Stimulated activated CD4-positive, alpha-beta T cell treated with anti-CD3 and anti-CD28 coated beads, Interleukin-4, amount 100 ng/mL, for 48 hours (primary cell): ENCODE measurements around the gene PTGR2.
"Not testable (repeated sequence)": the region's sequence is repeated elsewhere in the genome, so short reads cannot be mapped to it uniquely, and the experiment has no call there.

Experiments
- DNase-seq, 2 donors: peaks; one replicate each; pipeline ENCODE4 v3.0.0-alpha.2; 2020; ENCODE audit warnings: low read depth in 2 of 2

Gene PTGR2

DNA sequence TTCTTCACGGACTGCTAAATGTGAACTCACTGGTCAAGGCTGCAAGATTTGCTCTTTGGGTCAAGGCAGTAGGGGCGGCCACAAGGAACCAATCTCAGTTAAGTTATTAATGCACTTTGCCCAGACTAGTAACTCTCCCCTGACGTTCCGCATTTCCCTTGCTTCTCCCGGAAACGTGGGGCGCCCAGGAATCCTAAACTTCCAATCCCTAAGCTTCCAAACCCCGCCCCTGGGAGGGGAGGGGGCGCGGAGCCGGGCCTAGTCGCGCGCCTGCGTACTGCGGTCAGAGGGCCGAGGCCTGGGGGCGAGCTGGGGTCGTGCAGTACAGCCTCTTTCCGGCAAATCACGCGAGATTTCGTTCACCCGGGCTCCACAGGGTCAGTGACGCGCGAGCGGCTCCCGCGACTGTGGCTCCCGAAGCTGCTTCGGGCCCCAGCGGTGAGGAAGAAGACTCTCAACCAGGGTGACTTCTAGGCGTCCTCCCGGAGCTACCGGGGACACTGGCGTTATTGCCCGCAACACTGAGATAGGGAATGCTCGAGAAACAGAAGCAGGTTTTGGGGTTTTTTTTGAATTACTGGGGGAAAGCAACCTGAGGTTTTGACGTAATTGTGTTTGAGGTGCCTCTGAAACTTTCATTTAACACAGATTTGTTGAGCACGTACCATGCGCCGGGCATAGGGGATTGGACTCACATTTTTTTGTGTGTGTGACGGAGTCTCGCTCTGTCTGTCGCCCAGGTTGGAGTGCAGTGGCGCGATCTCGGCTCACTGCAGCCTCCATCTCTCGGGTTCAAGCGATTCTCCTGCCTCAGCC lies at the start of gene PTGR2:
Gene PTGR2 (plus strand): TSS at position 265 of the 816 bp plus-strand sequence. CDS start 7,032 bp downstream, outside the sequence.
- peak; percentile 82 to 86 for DNase-seq

DNA sequence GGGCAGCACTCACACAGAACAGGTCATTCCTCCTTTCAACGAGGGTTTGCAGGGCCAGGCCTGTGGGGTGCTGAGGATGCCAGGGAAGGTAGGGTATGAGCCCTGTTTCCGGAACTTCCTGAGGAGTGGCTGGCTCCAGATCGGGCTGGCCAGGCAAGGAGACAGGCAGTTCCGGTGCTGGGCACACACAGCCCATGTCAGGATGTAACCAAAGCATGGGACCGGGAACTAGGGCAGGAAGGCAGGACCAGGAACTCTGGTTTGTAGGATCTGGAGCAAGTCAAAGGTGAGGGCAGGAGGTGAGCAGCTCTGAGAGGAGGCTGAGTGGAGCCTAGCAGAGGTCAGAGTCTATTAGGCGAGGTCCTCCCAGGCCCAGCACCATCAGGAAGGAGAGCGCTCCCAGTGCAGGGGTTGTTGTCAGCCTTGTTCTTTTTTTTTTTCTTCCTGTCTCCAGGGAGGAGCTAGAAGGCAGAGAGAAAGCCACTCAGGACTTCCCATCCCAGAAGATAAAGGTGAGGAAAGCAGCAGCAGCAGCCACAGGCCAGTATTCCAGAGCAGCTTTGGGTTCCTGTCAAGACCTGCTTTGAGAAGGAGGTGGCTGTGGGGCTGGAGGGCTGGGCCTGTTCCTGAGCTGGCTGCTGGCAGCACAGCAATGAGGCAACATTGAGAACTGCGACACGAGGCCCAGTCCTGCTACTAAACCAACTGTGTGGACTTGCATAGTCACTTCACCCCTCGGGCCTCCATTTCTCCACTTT lies 49.0 kb upstream of the PTGR2 start:
- DNase-seq, result no peak

DNA sequence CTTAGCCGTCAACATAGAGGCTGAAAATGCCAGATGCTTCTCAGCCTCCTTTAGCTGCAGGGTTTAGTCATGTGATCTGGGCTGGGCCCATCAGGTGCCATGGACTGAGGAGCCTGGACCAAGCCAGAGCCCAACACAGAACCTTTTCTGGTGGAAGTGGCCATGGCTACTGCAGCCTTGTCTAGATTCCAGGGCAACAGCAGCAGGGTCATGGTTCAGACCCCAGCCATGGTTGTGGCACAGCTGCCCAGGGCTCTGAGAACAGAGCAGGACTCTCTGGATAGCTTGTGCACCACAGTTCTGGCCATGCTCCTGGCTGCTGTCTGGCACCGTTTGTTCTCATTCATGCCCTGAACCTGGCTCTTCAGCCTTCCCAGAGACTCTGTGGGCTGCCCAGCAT lies 47.0 kb upstream of the PTGR2 start:
- DNase-seq, result no peak

- DNase-seq, result no peak
These were observed 44.2 kb upstream of the PTGR2 start for GRCh38 chr14:73807457-73807856.

- DNase-seq, result no peak
These were observed 42.2 kb upstream of the PTGR2 start for GRCh38 chr14:73809391-73809790.

DNA sequence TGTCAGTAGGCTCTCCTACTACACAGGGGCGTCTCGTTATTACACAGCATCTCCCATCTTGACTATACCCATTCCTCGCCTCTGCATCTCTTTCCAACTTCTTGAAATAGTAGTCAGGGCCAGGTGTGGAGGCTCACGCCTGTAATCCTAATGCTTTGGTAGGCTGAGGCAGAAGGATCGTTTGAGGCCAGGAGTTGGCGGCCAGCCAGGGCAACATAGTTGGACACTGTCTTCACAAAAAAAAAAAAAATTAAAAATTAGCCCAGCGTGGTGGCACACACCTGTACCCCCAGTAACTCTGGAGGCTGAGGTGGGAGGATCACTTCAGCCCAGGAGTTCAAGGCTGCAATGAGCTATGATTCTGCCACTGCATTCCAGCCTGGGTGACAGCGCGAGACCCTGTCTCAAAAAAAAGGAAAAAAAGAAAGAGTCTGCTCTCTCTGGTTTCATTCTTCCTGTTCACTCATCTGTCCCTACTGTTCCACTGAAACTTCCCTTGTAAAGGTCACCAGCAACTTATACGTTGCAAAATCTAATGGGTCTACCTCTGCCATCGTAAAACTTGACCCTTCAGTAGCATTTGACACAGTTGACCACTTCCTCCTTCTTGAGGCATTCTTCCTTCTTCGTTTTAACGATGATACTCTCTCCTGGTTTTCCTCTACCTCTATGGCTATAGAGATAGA lies 41.0 kb upstream of the PTGR2 start:
- DNase-seq, result no peak

GRCh38 chr14:73811164-73811503 lies 40.5 kb upstream of the PTGR2 start:
- DNase-seq, result no peak

- DNase-seq, result no peak
These were observed 37.5 kb upstream of the PTGR2 start for GRCh38 chr14:73814153-73814552.

- DNase-seq, result no peak
These were observed 35.8 kb upstream of the PTGR2 start for GRCh38 chr14:73815849-73816248.

DNA sequence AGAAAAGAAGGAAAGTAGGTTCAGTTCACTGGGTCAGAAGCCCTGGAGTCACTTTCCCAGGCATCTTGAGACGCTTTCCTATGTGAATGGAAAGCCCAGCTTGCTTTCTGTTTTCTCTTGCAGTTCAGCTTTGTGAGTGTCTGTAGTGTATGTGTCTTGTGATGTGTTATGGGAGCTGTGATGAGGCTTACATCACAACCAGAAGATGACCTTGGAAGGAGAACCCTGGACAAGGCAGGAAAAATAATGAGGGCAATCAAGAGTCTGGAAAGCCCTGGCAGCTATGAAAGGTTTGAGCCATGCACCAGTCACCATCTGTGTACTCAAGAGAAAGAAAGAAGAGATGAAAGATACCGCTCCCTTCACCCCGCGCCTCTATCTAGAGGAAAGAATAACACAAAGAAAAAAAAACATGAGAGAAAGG lies 35.2 kb upstream of the PTGR2 start:
- DNase-seq, result no peak

DNA sequence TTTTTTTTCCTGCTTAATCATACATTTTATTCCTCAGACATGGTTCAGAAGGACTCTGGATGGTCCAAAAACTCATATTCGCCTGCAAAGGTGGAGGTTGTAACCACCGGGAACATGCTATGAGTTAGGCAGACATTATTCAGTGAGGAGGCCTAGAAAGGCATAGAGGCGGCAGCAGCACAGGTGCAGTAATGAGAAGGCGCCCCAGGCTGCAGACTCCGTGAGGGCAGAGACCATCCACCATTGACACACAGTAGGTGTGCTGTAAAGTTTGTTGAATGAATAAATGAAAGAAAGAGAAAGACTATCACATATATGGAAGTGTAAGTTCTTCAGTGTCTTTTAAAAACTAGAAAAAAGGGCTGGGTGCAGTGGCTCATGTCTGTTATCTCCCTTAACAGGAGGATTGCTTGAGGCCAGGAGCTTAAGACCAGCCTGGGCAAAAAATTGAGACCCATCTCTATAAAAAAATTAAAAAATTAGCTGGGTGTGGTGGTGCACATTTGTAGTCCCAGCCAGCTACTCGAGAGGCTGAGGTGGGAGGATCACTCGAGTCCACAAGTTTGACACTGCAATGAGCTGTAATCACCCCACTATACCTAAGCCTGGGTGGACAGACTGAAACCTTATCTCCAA lies 34.5 kb upstream of the PTGR2 start:
- DNase-seq, result no peak

DNA sequence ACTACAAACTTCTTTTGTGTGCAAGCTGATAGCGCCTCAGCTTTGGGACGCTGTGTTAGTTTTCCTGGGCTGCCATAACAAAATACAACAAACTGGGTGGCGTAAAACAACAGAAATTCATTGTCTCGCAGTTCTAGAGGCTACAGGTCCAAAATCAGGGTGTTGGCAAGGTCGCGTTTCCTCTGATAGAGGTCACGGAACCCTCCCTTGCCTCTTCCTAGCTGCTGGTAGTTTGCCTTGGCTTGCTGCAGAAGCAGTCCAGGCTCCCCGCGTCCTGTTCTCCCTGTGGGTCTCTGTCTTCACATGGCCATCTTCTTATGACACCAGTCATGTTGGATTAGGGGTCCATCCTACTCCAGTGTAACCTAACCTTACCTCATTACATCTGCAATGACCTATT lies 32.8 kb upstream of the PTGR2 start:
- no peak for DNase-seq

- DNase-seq, result no peak
These were observed 31.0 kb upstream of the PTGR2 start for GRCh38 chr14:73820631-73821030.

- DNase-seq, result no peak
These were observed 28.2 kb upstream of the PTGR2 start for GRCh38 chr14:73823339-73823885.

DNA sequence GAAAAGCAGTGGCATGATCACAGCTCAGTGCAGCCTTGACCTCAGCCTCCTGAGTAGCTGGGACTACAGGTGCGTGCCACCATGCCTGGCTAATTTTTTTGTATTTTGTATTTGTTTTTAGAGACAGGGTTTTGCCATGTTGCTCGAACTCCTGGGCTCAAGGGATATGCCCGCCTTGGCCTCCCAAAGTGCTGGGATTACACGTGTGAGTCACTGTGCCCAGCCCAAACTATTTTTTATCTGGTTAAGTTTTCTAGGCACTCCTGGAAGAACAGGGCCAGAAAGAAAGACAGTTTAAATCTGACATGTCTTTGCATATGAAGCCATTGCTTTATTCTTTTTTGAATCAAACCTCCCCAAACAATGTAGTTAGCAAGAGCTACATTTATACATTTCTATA lies 27.5 kb upstream of the PTGR2 start:
- no peak for DNase-seq

DNA sequence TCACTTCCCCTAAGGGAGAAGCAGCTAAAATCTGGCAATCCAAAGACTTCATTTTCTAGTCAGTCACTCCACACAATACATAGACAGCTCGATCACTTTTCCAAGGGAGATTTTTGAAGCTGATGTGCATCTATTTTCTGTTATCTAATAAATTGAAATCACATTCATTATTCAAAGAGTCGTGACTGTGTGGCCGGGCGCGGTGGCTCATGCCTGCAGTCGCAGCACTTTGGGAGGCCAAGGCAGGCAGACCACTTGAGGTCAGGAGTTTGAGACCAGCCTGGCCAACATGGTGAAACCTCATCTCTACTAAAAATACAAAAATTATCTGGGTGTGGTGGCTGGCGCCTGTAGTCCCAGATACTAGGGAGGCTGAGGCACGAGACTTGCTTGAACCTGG lies 27.1 kb upstream of the PTGR2 start:
- no peak for DNase-seq

DNA sequence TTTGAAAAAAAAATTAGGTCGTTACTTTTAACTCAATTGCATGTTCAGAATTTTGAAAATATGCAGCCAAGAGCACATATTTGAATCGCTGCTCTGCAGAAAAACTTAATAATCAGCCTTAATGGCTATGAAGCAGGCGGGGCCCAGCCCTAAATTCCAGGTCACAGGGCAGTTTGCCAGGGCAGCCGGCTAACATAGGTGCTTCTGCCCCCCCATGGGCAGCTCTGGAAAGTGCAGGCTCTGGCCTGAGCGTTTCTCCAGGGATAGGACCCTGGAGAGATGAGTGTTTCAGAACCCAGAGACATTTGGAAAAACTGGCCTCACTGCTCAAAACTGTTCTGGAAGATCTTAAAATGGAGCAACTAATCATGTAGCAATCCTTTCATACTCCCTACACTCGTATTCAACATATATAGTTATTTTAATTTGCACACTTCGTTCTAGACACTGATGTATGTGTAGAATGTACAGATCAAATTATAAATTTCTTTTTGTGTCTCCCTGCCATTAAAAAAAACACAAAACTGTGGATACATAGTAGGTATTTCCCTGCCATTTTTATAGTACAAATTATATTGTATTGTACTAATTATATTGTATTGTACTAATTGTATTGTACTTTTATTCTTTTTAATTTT lies 26.0 kb upstream of the PTGR2 start:
- DNase-seq, result peak; percentile 74 to 80

- not testable (repeated sequence) for DNase-seq
These were observed 24.4 kb upstream of the PTGR2 start for GRCh38 chr14:73827190-73827589.

DNA sequence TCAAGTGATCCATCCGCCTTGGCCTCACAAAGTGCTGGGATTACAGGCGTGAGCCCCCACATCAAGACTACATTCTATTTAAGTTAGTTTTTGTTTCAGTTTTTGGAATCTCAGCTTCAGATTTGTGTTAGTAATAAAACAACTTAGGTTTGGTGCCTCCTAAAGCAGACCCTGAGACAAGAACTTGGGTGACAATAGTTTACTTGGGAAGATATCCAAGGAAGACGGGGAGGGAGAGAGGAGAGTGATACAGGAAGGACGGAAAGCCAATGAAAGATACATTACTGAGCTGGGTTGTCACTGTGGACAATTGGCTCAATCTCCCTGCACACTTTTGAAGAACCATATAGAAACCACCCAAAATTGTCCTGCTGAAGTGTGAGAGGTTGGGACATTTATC lies 22.6 kb upstream of the PTGR2 start:
- DNase-seq, result no peak

- peak; percentile 28 for DNase-seq
These were observed 21.9 kb upstream of the PTGR2 start for GRCh38 chr14:73829526-73830431.
